Parathyroid adenoma (tissue), 2 donors: ENCODE measurements around the gene MYO1D.
A peak's percentile ranks its signal among the peaks of the same experiment; 100 is the strongest.

Source experiments
- H2AFZ ChIP-seq: fragments of 300-600 bp; sonication (generic); one replicate; pipeline ENCODE4 v1.7.0; 2017; ENCODE audit warnings: antibody characterized with exemption, mild to moderate bottlenecking
- H3K27ac ChIP-seq: fragments of 300-600 bp; sonication (generic); one replicate; pipeline ENCODE4 v1.7.0; 2017
- H3K27me3 ChIP-seq: fragments of 300-600 bp; sonication (generic); one replicate; pipeline ENCODE4 v1.7.0; 2017; ENCODE audit warnings: low read length; ENCODE audit not compliant: control insufficient read depth, insufficient read depth
- H3K36me3 ChIP-seq: fragments of 300-600 bp; sonication (generic); one replicate; pipeline ENCODE4 v1.7.0; 2017; ENCODE audit warnings: low read length; ENCODE audit not compliant: control insufficient read depth, insufficient read depth
- H3K4me1 ChIP-seq: fragments of 300-600 bp; sonication (generic); one replicate; pipeline ENCODE4 v1.7.0; 2017; ENCODE audit warnings: control low read depth
- H3K4me2 ChIP-seq: fragments of 300-600 bp; sonication (generic); one replicate; pipeline ENCODE4 v1.7.0; 2017; ENCODE audit warnings: low read length
- H3K4me3 ChIP-seq: fragments of 300-600 bp; sonication (generic); one replicate; pipeline ENCODE4 v1.7.0; 2017; ENCODE audit warnings: low read depth, low read length
- H3K79me2 ChIP-seq: fragments of 300-600 bp; sonication (generic); one replicate; pipeline ENCODE4 v1.7.0; 2017; ENCODE audit warnings: control low read depth
- H3K9ac ChIP-seq: fragments of 300-600 bp; sonication (generic); one replicate; pipeline ENCODE4 v1.7.0; 2017; ENCODE audit warnings: mild to moderate bottlenecking
- H3K9me3 ChIP-seq: fragments of 300-600 bp; sonication (generic); one replicate; pipeline ENCODE4 v1.7.0; 2017; ENCODE audit warnings: low read length; ENCODE audit not compliant: control insufficient read depth
- CTCF ChIP-seq: fragments of 300-600 bp; sonication (generic); IDR thresholded peaks from one replicate; pipeline ENCODE4 v1.7.0; 2017; ENCODE audit warnings: antibody characterized with exemption, mild to moderate bottlenecking
- donor health status: primary hyperparathyroidism.

Gene MYO1D

DNA sequence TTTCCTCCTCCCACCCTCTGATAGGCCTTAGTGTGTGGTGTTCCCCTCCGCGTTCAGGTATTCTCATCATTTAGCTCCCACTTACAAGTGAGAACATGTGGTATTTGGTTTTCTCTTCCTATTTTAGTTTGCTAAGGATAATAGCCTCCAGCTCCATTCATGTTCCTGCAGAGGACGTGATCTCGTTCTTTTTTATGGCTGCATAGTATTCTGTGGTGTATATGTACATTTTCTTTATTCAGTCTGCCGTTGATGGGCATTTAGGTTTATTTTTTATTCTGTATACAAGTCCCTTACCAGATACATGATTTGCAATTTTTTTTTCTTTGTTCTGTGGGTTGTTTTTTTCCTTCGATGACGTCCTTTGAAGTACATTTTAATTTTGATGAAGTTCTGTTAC is 409.0 kb downstream of the MYO1D start:
- Histone ChIP-seq H3K9ac (no peak overlapping the region), H3K36me3 (no peaks in the 10 kb centered on the region), H3K9me3 (no peaks in the 10 kb centered on the region), H3K4me1 (peaks cover 10% of the 10 kb centered on the region), H3K27ac (no peak overlapping the region), H3K79me2 (peaks cover 13% of the 10 kb centered on the region), H3K4me3 (no peak overlapping the region), H3K27me3 (no peaks in the 10 kb centered on the region), H2AFZ (no peak overlapping the region), H3K4me2 (no peak overlapping the region)
- no peak for TF ChIP-seq CTCF

DNA sequence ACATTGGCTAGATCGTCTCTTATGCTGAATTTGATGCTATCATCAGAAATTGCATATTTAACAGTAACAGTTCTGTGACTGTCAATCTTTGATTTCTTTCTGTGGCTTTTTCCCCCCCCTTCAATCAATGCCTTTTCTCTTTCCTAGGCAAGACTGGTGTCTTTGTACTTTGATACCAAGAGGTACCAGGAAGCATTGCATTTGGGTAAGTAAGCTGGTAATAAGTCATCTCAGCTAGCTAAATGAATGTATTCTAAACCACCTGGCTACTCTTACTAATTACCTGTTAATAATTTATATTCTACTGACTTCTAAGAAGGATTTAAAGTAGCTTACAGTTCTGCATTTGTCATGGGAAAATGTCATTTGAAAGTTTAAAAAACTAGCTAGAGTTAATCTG is 412.6 kb downstream of the MYO1D start:
- Histone ChIP-seq H3K27me3 (no peaks in the 10 kb centered on the region), H3K27ac (no peak overlapping the region), H3K4me1 (peaks cover 5% of the 10 kb centered on the region), H3K4me3 (no peak overlapping the region), H3K36me3 (no peaks in the 10 kb centered on the region), H3K9ac (no peak overlapping the region), H3K79me2 (peaks cover 32% of the 10 kb centered on the region), H2AFZ (no peak overlapping the region), H3K9me3 (no peaks in the 10 kb centered on the region), H3K4me2 (no peak overlapping the region)
- no peak for TF ChIP-seq CTCF

- H3K4me2 ChIP-seq = no peak overlapping the region
- no peak for TF ChIP-seq CTCF
- peaks cover 30% of the 10 kb centered on the region for H3K79me2 ChIP-seq
- no peak overlapping the region for H2AFZ ChIP-seq
- no peaks in the 10 kb centered on the region for H3K27me3 ChIP-seq
- H3K36me3 ChIP-seq = no peaks in the 10 kb centered on the region
- no peak overlapping the region for H3K27ac ChIP-seq
- H3K9me3 ChIP-seq = no peaks in the 10 kb centered on the region
- H3K4me1 ChIP-seq = peaks cover 8% of the 10 kb centered on the region
- no peak overlapping the region for H3K4me3 ChIP-seq
- no peak overlapping the region for H3K9ac ChIP-seq
Measured at GRCh38 chr17:32463304-32463703, 413.6 kb downstream of the MYO1D start.

DNA sequence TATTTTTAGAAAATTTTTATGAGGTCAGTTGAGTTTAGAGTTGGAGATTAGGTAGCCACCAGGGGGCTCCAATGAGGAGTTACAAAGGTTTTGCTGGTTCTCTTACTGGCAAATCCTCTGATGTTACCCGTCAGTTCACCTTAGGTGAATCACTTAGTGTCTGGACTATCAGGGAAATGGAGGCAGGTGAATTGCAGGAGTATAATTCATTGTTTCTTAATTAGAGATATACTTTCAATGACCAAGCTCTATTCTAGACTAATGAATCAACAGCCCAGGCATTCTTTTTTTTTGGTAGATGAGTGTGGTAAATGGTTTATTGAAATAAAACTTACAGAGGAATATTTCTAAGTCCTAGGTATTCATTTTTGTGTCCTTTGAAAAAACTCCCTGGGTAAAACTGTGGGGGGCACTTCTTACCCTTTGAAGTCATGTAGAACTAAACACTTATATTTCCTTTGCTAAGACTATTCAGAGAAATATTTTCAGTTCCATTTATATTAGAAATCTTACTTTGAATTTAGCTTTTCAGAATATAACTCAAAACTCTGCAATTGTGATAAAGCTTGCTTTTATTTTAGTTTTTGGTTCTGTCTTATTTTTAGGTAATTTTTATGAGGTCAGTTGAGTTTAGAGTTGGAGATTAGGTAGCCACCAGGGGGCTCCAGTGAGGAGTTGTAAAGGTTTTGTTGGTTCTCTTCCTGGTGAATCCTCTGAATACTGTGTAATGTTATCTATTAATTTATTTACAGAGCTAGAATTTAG is 414.9 kb downstream of the MYO1D start:
- TF ChIP-seq CTCF = peak; percentile 64

DNA sequence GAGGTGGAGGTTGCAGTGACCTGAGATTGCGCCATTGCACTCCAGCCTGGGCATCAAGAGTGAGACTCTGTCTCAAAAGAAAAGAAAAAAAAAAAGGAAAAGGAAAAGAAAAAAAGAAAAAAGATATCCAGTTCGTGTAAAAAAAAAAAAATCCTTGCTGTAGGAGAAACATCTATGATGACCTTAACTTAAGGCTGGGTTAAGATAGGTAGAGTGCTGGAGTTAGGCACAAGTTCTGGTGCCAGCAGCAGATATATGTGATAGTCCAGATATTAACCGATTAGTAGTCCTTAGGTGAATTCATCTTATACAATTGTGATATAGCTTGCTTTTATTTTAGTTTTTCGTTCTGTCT is 415.4 kb downstream of the MYO1D start:
- no peak overlapping the region for H3K9ac ChIP-seq
- H3K79me2 ChIP-seq = peaks cover 40% of the 10 kb centered on the region
- no peaks in the 10 kb centered on the region for H3K36me3 ChIP-seq
- no peaks in the 10 kb centered on the region for H3K27me3 ChIP-seq
- H3K4me2 ChIP-seq = no peak overlapping the region
- H3K4me3 ChIP-seq = no peak overlapping the region
- H3K4me1 ChIP-seq = peaks cover 8% of the 10 kb centered on the region
- no peaks in the 10 kb centered on the region for H3K9me3 ChIP-seq
- no peak overlapping the region for H3K27ac ChIP-seq
- no peak for TF ChIP-seq CTCF
- H2AFZ ChIP-seq = no peak overlapping the region

More for the DNA sequence above, 414.9 kb downstream of the MYO1D start:
- Histone ChIP-seq H3K27me3 (no peaks in the 10 kb centered on the region), H3K9me3 (no peaks in the 10 kb centered on the region), H3K9ac (no peak overlapping the region), H2AFZ (no peak overlapping the region), H3K4me3 (no peak overlapping the region), H3K27ac (no peak overlapping the region), H3K4me1 (peaks cover 8% of the 10 kb centered on the region), H3K36me3 (no peaks in the 10 kb centered on the region), H3K79me2 (peaks cover 34% of the 10 kb centered on the region), H3K4me2 (no peak overlapping the region)
